ENCODE data around the gene MRPL12. TPM values are rescaled to one million over a fixed set of nuclear protein-coding genes. Genes with fewer than 3 reads are reported as not detected.

Gene MRPL12
- total and polyA plus RNA-seq, 2 experiments from 2014 or later, result 50.9 to 153 TPM

DNA sequence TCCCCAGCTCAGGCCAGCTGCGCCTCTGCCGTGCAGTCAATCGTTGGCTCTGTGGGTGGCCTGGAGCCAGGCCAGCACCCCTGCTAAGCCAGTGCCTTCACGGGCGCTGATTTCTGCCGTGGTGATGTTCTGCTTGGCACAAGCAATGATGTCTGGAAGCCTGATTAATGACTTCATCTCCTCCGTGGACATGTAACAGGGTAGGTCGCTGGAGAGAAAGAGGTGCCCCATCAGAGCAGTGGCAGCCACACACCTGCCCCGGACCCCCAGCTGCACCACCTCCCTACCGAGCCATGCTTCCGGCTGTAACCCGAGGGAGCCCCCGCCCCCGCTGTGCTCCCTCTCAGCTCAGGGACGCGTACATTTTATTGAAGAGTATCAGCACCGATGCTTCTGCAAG, 21.5 kb upstream of the MRPL12 start:
- Mint-ChIP-seq H3K4me3 (0 out of 3 replicates have a peak overlapping the region, but pooled peaks have one; percentile 92), H3K27ac (no peak overlapping the region), H3K9me3 (no peaks in the 10 kb centered on the region), H3K4me1 (peaks cover 12% of the 10 kb centered on the region), H3K27me3 (ENCODE audit: insufficient read depth, low read depth, poor library complexity) (peaks cover 13% of the 10 kb centered on the region), H3K36me3 (ENCODE audit: low read depth) (peaks cover 19% of the 10 kb centered on the region)
- H3K36me3 ChIP-seq (ENCODE audit: insufficient read depth), result no peaks in the 10 kb centered on the region
- H3K79me2 ChIP-seq (replicated peaks; ENCODE audit: insufficient read depth), result peaks cover 48% of the 10 kb centered on the region
- no peak overlapping the region for H2AFZ ChIP-seq
- H3K9me2 ChIP-seq (ENCODE audit: insufficient read depth), result no peaks in the 10 kb centered on the region
- H3K4me3 ChIP-seq, result no peak overlapping the region
- peaks cover 18% of the 10 kb centered on the region for H3F3A ChIP-seq (replicated peaks; ENCODE audit: low read depth)
- no peak overlapping the region for H3K4me2 ChIP-seq
- TF ChIP-seq CREB1 (CRISPR knock-in tag; IDR thresholded peaks at IDR 0.05; ENCODE audit: low read depth) (no peak), CTCF (conservative IDR thresholded peaks at IDR 0.05; ENCODE audit: low read depth in 2 of 2) (no peak)
- ATAC-seq, result no peak
- H3K4me1 ChIP-seq (ENCODE audit: insufficient read depth), result peaks cover 6% of the 10 kb centered on the region
- H4K20me1 ChIP-seq (replicated peaks; ENCODE audit: insufficient read depth), result peaks cover 8% of the 10 kb centered on the region; the same call in 1 of the 2 replicates
- no peak overlapping the region for H3K27ac ChIP-seq (ENCODE audit: low read depth)
- no peak for DNase-seq (ENCODE audit: low spot score)
- no peaks in the 10 kb centered on the region for H3K27me3 ChIP-seq (ENCODE audit: insufficient read depth)

DNA sequence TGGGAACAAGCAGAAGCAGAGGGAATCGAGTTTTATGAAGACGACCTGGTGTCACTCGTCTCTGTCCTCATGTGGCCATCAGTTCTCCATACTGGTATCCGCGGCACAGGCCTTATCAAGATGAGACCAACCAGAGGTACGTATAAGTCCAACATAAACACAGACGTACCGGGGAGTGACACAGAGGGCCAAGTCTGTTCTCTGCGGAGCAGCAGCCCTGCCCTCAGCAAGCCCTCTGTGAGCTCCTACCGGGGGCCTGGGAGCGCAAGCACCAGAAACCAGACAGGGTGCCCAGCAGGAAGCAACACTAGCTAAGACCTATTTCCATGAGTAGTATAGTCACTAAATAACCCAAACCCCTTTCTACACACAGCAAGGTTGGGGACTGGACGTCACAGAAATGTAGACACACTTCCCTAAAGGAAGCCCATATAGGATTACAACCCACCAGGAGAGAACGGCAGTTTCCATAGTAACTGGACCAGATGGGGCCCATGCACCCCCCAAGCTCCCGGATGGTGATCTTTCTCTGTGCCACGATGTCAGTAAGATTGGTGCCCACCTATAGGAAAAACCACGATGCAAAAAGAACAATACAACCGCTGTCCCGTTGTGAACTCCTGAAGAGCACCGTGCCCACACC, 20.5 kb upstream of the MRPL12 start:
- Mint-ChIP-seq H3K36me3 (ENCODE audit: low read depth) (peaks cover 28% of the 10 kb centered on the region), H3K4me3 (peak overlapping the region; percentile 92), H3K27ac (peak overlapping the region; percentile 71), H3K9me3 (no peaks in the 10 kb centered on the region; the same call in 2 of the 3 replicates), H3K4me1 (peaks cover 12% of the 10 kb centered on the region), H3K27me3 (ENCODE audit: insufficient read depth, low read depth, poor library complexity) (peaks cover 11% of the 10 kb centered on the region)
- Histone ChIP-seq H3K36me3 (ENCODE audit: insufficient read depth) (no peaks in the 10 kb centered on the region), H3K27ac (ENCODE audit: low read depth) (no peak overlapping the region), H3K27me3 (ENCODE audit: insufficient read depth) (no peaks in the 10 kb centered on the region), H3K79me2 (replicated peaks; ENCODE audit: insufficient read depth) (peaks cover 48% of the 10 kb centered on the region), H2AFZ (no peak overlapping the region), H4K20me1 (replicated peaks; ENCODE audit: insufficient read depth) (peaks cover 8% of the 10 kb centered on the region; the same call in 1 of the 2 replicates), H3K4me1 (ENCODE audit: insufficient read depth) (peaks cover 6% of the 10 kb centered on the region), H3K4me3 (peak overlapping the region; percentile 96), H3F3A (replicated peaks; ENCODE audit: low read depth) (peaks cover 18% of the 10 kb centered on the region), H3K9me2 (ENCODE audit: insufficient read depth) (no peaks in the 10 kb centered on the region), H3K4me2 (peak overlapping the region; percentile 93)
- no peak; the same call in 2 of the 3 replicates for ATAC-seq
- DNase-seq (ENCODE audit: low spot score), result no peak
- no peak for TF ChIP-seq CREB1 (CRISPR knock-in tag; IDR thresholded peaks at IDR 0.05; ENCODE audit: low read depth)
- TF ChIP-seq ETS1 (IDR thresholded peaks at IDR 0.05), result no peak
- no peak for TF ChIP-seq ZNF114 (CRISPR knock-in tag; IDR thresholded peaks at IDR 0.05)
- no peak for TF ChIP-seq JUNB (IDR thresholded peaks at IDR 0.05; ENCODE audit: unreplicated experiment)

DNA sequence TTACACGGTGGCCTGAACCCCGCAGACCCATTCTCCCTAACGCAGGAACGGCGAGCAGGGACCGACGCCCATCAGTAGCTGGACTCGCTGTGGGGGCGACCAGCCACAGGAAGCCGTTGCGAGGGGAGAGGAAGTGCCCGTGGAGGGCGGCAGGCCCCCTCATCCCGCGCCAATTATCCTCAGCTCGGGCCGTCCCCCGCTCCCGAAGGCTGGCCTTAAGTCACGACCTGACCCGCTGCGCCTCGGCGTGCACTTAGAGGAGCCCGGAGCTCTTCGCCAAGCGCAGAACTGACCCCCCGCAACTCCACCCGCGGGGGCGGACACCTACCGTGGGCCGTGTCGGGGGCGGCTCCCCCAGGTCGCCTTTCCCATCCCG, 20.0 kb upstream of the MRPL12 start:
- Histone ChIP-seq H3K4me2 (peak overlapping the region; percentile 93), H3K4me1 (ENCODE audit: insufficient read depth) (peaks cover 6% of the 10 kb centered on the region), H3K36me3 (ENCODE audit: insufficient read depth) (no peaks in the 10 kb centered on the region), H3F3A (replicated peaks; ENCODE audit: low read depth) (peaks cover 18% of the 10 kb centered on the region), H3K27me3 (ENCODE audit: insufficient read depth) (no peaks in the 10 kb centered on the region), H4K20me1 (replicated peaks; ENCODE audit: insufficient read depth) (peaks cover 8% of the 10 kb centered on the region; the same call in 1 of the 2 replicates), H2AFZ (0 out of 2 replicates have a peak overlapping the region, but pooled peaks have one; percentile 69), H3K79me2 (replicated peaks; ENCODE audit: insufficient read depth) (peaks cover 48% of the 10 kb centered on the region), H3K4me3 (peak overlapping the region; percentile 96), H3K27ac (ENCODE audit: low read depth) (no peak overlapping the region), H3K9me2 (ENCODE audit: insufficient read depth) (no peaks in the 10 kb centered on the region)
- H3K4me1 Mint-ChIP-seq, result peaks cover 12% of the 10 kb centered on the region
- H3K9me3 Mint-ChIP-seq, result no peaks in the 10 kb centered on the region; the same call in 2 of the 3 replicates
- ATAC-seq (peak; percentile 5), DNase-seq (ENCODE audit: low spot score) (no peak)
- peak overlapping the region; percentile 92 for H3K4me3 Mint-ChIP-seq
- peak overlapping the region; percentile 71 for H3K27ac Mint-ChIP-seq
- peaks cover 29% of the 10 kb centered on the region for H3K36me3 Mint-ChIP-seq (ENCODE audit: low read depth)
- peaks cover 11% of the 10 kb centered on the region for H3K27me3 Mint-ChIP-seq (ENCODE audit: insufficient read depth, low read depth, poor library complexity)
- no peak for TF ChIP-seq ZNF462 (CRISPR knock-in tag; IDR thresholded peaks at IDR 0.05)
- TF ChIP-seq JUNB (IDR thresholded peaks at IDR 0.05; ENCODE audit: unreplicated experiment), result no peak

Data from GM23338 (cell line).